GM12878 (cell line): ENCODE measurements around the gene EHD1.
A peak's percentile ranks its signal among the peaks of the same experiment; 100 is the strongest.

ENCODE experiments used
- CTCF ChIP-seq, 3 experiments: IDR thresholded peaks in 2 of 3; conservative IDR thresholded peaks in 1 of 3; 2 replicates each; pipeline ENCODE4 v1.5.1; 2011; ENCODE audit warnings: low read depth in 3 of 3, low read length in 3 of 3, mild to moderate bottlenecking in 3 of 3, control low read depth in 2 of 3, moderate library complexity in 2 of 3, inconsistent platforms in 1 of 3, mixed read lengths in 1 of 3; ENCODE audit not compliant: control insufficient read depth in 2 of 3, insufficient read depth in 1 of 3; ENCODE audit errors: extremely low read depth in 1 of 3
- EZH2 ChIP-seq: IDR thresholded peaks from 2 replicates; pipeline ENCODE4 v1.6.1; 2012; ENCODE audit warnings: low read depth, mild to moderate bottlenecking, control low read depth, inconsistent platforms, low read length, borderline replicate concordance; ENCODE audit not compliant: control insufficient read depth
- FOXM1 ChIP-seq: IDR thresholded peaks from 2 replicates; pipeline ENCODE4 v1.6.1; 2012; ENCODE audit warnings: low read depth, mild to moderate bottlenecking, inconsistent platforms, low read length, moderate library complexity
- HDGF ChIP-seq: fragments of 450-650 bp; IDR thresholded peaks from 2 replicates; pipeline ENCODE4 v1.6.1; 2016; ENCODE audit warnings: antibody characterized with exemption
- MAX ChIP-seq: IDR thresholded peaks from 2 replicates; pipeline ENCODE4 v1.6.1; 2012; ENCODE audit warnings: low read depth, low read length, improper control_type of control experiment
- PAX8 ChIP-seq: fragments of 450-650 bp; IDR thresholded peaks from 2 replicates; pipeline ENCODE4 v1.6.1; 2017; ENCODE audit warnings: mild to moderate bottlenecking, moderate library complexity
- POLR2A ChIP-seq: IDR thresholded peaks from 2 replicates; pipeline ENCODE4 v1.6.1; 2011; ENCODE audit warnings: low read depth, mild to moderate bottlenecking, low read length
- REST ChIP-seq: IDR thresholded peaks from 2 replicates; pipeline ENCODE4 v1.6.1; 2012; ENCODE audit warnings: mild to moderate bottlenecking, low read depth, low read length

GRCh38 chr11:64871492-64871891, 6.9 kb downstream of the EHD1 start:
- no peak for TF ChIP-seq EZH2
- peak; percentile 56 for TF ChIP-seq POLR2A
- no peak for TF ChIP-seq FOXM1
- TF ChIP-seq HDGF = no peak
- no peak for TF ChIP-seq MAX
- no peak for TF ChIP-seq PAX8
- no peak for TF ChIP-seq CTCF (IDR thresholded peaks at IDR 0.05 in 2 of 3, conservative IDR thresholded peaks at IDR 0.05 in 1 of 3; ENCODE audit: control insufficient read depth in 2 of 3, extremely low read depth in 1 of 3, insufficient read depth in 1 of 3, low read depth in 3 of 3, low read length in 3 of 3)
- no peak for TF ChIP-seq REST
